Gastroesophageal sphincter (tissue), 4 donors: ENCODE results near the gene TMEM145. TPM values are rescaled to one million over a fixed set of nuclear protein-coding genes. Genes with fewer than 3 reads are reported as not detected.

Experiments
- ATAC-seq: fragments of 150-250 bp; one replicate; pipeline ENCODE4 v1.9.1; 2016; ENCODE audit warnings: mild to moderate bottlenecking, moderate library complexity
- H3K27ac ChIP-seq, 4 donors: fragments of 200-600 bp; sonication (generic) in 3 of 4; 1 replicate in 3 of 4; 2 replicates in 1 of 4; pipeline ENCODE4 v1.5.1; 2016 to 2019
- H3K27me3 ChIP-seq: fragments of 200-600 bp; sonication (generic); one replicate; pipeline ENCODE4 v1.5.1; 2019
- H3K36me3 ChIP-seq, 2 donors: fragments of 200-600 bp; sonication (generic); one replicate each; pipeline ENCODE4 v1.5.1; 2019; ENCODE audit warnings: control low read depth in 1 of 2
- H3K4me1 ChIP-seq, 3 donors: fragments of 200-600 bp; sonication (generic); 1 replicate in 2 of 3; 2 replicates in 1 of 3; pipeline ENCODE4 v1.5.1; 2016 to 2019; ENCODE audit warnings: control low read depth in 2 of 3
- H3K4me3 ChIP-seq, 2 donors: fragments of 200-600 bp; sonication (generic); one replicate each; pipeline ENCODE4 v1.5.1; 2019; ENCODE audit warnings: mild to moderate bottlenecking in 1 of 2, moderate library complexity in 1 of 2
- H3K9me3 ChIP-seq, 3 donors: fragments of 200-600 bp; sonication (generic); one replicate each; pipeline ENCODE4 v1.5.1; 2017 to 2019; ENCODE audit warnings: control low read depth in 2 of 3
- CTCF ChIP-seq, 4 experiments: fragments of 200-600 bp in 2 of 4; fragments of 450-650 bp in 2 of 4; sonication (generic) in 1 of 4; IDR thresholded peaks; one replicate each; pipeline ENCODE4 v1.5.1; 2017 to 2019; ENCODE audit warnings: antibody characterized with exemption in 4 of 4, mild to moderate bottlenecking in 2 of 4, moderate library complexity in 2 of 4
- EP300 ChIP-seq: sonication (generic); formaldehyde crosslinking; IDR thresholded peaks from one replicate; pipeline ENCODE4 v1.6.1; 2017; ENCODE audit warnings: antibody characterized with exemption, mild to moderate bottlenecking
- POLR2A ChIP-seq, 2 donors: fragments of 450-650 bp; IDR thresholded peaks; one replicate each; pipeline ENCODE4 v1.6.1; 2017; ENCODE audit warnings: antibody characterized with exemption in 2 of 2, mild to moderate bottlenecking in 2 of 2, moderate library complexity in 1 of 2
- POLR2AphosphoS5 ChIP-seq: sonication (generic); formaldehyde crosslinking; IDR thresholded peaks from one replicate; pipeline ENCODE4 v1.6.1; 2017; ENCODE audit warnings: antibody characterized with exemption
- WGBS, 2 donors: methylation state at CpG; one replicate each; pipeline ENCODE4 v1.1.5; 2018; ENCODE audit warnings: low coverage in 1 of 2; 5-methylcytosine and 5-hydroxymethylcytosine counted together
- total RNA-seq, 4 donors: library from RNA; depleted of rRNA; stranded (reverse); fragments of >200 nt; gene quantifications; one replicate each; pipeline ENCODE4 v1.1.0, GENCODE V29; 2016

TMEM145 gene
- total RNA-seq, 4 donors from 2014 or later, result 0.27 TPM; not detected in 3

- H3K27ac ChIP-seq, result no peak overlapping the region
- no peaks in the 10 kb centered on the region for H3K36me3 ChIP-seq
- no peak for ATAC-seq
- WGBS, 2 donors, result no CpG with 5 or more reads among the region's 14 CpGs
- TF ChIP-seq EP300 (no peak), CTCF (IDR thresholded peaks at IDR 0.05) (no peak), POLR2A (IDR thresholded peaks at IDR 0.05) (no peak), POLR2AphosphoS5 (no peak)
- H3K4me3 ChIP-seq, result no peak overlapping the region
- no peaks in the 10 kb centered on the region for H3K9me3 ChIP-seq
- peaks cover 0 to 19% (median 10%) of the 10 kb centered on the region in 3 donors for H3K4me1 ChIP-seq
- peaks cover 38% of the 10 kb centered on the region for H3K27me3 ChIP-seq
Measured at GRCh38 chr19:42309686-42310085, 3.4 kb upstream of the TMEM145 start.

GRCh38 chr19:42311657-42312056, 1.5 kb upstream of the TMEM145 start:
- H3K27ac ChIP-seq, result no peak overlapping the region

GRCh38 chr19:42312370-42312769, 739 bp upstream of the TMEM145 start:
- Histone ChIP-seq H3K9me3 (no peaks in the 10 kb centered on the region), H3K36me3 (no peaks in the 10 kb centered on the region), H3K27ac (no peak overlapping the region), H3K4me3 (no peak overlapping the region), H3K27me3 (peaks cover 51% of the 10 kb centered on the region), H3K4me1 (peaks cover 0 to 19% (median 10%) of the 10 kb centered on the region in 3 donors)
- no peak for TF ChIP-seq POLR2AphosphoS5
- TF ChIP-seq EP300, result no peak
- TF ChIP-seq POLR2A (IDR thresholded peaks at IDR 0.05), result no peak
- no peak for TF ChIP-seq CTCF (IDR thresholded peaks at IDR 0.05)
- 43% methylated on average over 1 of the region's 5 CpGs; no CpG with 5 or more reads in 1 of the 2 donors for WGBS, 2 donors
- ATAC-seq, result no peak

More at GRCh38 chr19:42311657-42312056, 1.5 kb upstream of the TMEM145 start:
- TF ChIP-seq POLR2AphosphoS5 (no peak), POLR2A (IDR thresholded peaks at IDR 0.05) (no peak), CTCF (IDR thresholded peaks at IDR 0.05) (no peak), EP300 (no peak)
- Histone ChIP-seq H3K4me3 (no peak overlapping the region), H3K9me3 (no peaks in the 10 kb centered on the region), H3K27me3 (peaks cover 51% of the 10 kb centered on the region), H3K36me3 (no peaks in the 10 kb centered on the region), H3K4me1 (peaks cover 0 to 19% (median 10%) of the 10 kb centered on the region in 3 donors)
- WGBS, 2 donors, result 40% methylated on average over 2 of the region's 2 CpGs; no CpG with 5 or more reads in 1 of the 2 donors
- no peak for ATAC-seq

- Histone ChIP-seq H3K4me1 (peaks cover 0 to 19% (median 10%) of the 10 kb centered on the region in 3 donors), H3K9me3 (no peaks in the 10 kb centered on the region), H3K4me3 (peak overlapping the region in 1 of 2 donors; percentile 55), H3K27me3 (peaks cover 51% of the 10 kb centered on the region), H3K36me3 (no peaks in the 10 kb centered on the region), H3K27ac (no peak overlapping the region)
- no peak for TF ChIP-seq EP300
- no peak for TF ChIP-seq CTCF (IDR thresholded peaks at IDR 0.05)
- TF ChIP-seq POLR2AphosphoS5, result no peak
- TF ChIP-seq POLR2A (IDR thresholded peaks at IDR 0.05), result no peak
- WGBS, 2 donors, result 11 to 40% methylated on average over 7 to 13 of the region's 26 CpGs
- ATAC-seq, result no peak
Measured at GRCh38 chr19:42313840-42314755, 989 bp downstream of the TMEM145 start.

GRCh38 chr19:42315024-42315423, 1.9 kb downstream of the TMEM145 start:
- TF ChIP-seq POLR2A (IDR thresholded peaks at IDR 0.05), result no peak
- no peak for TF ChIP-seq POLR2AphosphoS5
- no peak for TF ChIP-seq EP300
- no peak for TF ChIP-seq CTCF (IDR thresholded peaks at IDR 0.05)
- Histone ChIP-seq H3K27ac (no peak overlapping the region), H3K4me3 (no peak overlapping the region), H3K4me1 (peaks cover 0 to 19% (median 10%) of the 10 kb centered on the region in 3 donors), H3K27me3 (peaks cover 51% of the 10 kb centered on the region), H3K9me3 (no peaks in the 10 kb centered on the region), H3K36me3 (no peaks in the 10 kb centered on the region)
- 36 to 80% methylated on average over 1 to 3 of the region's 5 CpGs for WGBS, 2 donors
- ATAC-seq, result no peak
